SU-DHL-6 (cell line): ENCODE results near the gene SEC16A.

Experiments used
- CTCF ChIP-seq: fragments of 200-600 bp; sonication (generic); IDR thresholded peaks from one replicate; pipeline ENCODE4 v1.5.1; 2017; ENCODE audit warnings: antibody characterized with exemption, mild to moderate bottlenecking, low read length, moderate library complexity; ENCODE audit not compliant: insufficient read depth, poor library complexity, severe bottlenecking
- EZH2phosphoT487 ChIP-seq: fragments of 200-600 bp; sonication (generic), shearing (Covaris generic); conservative IDR thresholded peaks from 2 replicates; pipeline ENCODE4 v1.6.1; 2018; ENCODE audit warnings: mild to moderate bottlenecking, antibody characterized with exemption, low read length, moderate library complexity, mixed read lengths

DNA sequence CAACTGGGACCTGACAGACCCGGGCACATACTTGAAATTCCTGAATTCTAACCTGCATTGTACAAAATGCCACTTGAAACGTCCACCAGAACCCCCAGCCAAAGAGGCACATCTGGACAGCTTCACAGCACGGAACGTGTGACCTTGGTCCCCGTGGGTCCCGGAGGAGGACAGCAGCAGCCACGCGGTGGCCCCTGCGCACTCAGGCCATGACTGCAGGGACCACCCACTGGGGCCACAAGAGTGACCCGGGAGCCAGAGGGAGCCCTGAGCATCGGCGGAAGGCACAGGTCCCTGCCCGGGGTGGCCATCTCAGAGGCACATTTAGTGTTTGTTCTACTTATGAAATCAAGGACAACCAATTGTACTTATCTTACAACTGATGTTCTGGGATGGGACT is 80.8 kb downstream of the SEC16A start:
- TF ChIP-seq CTCF (no peak), EZH2phosphoT487 (no peak)
